HG03457 (cell line): ENCODE results near the gene MYO1E.

Experiments used
- ATAC-seq: cut with Tn5 transposase; IDR thresholded peaks from one replicate; pipeline ENCODE4 v1.9.1; 2021; ENCODE audit warnings: moderate number of reproducible peaks; ENCODE audit not compliant: unreplicated experiment

MYO1E gene

GRCh38 chr15:59237924-59238331, 134.7 kb downstream of the MYO1E start:
- ATAC-seq: peak; percentile 26

DNA sequence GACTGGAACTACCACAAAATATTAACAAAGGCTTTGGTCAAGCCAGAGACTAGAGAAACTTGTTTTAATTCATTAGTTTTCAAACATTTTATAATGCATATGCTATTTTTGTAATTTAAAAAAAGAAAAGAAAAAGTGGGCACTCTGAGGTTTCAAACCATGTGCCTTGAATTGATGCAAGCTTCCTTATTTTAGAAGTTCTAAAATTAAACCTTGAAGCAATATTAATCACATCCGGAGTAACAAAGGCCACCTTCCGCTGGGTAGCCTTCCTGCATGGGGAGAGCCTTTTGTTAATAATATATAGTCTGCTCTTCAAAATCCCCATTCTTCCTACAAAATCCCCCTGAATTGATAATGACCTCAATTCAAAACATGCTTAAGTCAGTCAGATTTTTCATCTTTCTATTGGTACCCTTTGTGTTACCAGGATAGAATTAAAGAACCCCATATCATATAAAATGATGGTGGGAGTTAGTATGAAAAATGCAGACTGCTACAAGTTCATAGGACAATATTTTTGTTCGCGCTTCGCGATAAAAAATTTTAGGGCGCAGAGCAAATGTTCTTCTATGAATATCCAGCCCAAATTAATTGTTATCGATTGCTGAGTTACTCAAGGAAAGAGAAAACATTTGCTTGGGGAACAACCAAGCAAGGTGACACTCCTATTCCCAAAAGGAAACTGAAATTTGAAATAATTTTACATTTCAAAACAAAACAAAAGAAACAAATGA, 135.4 kb downstream of the MYO1E start:
- peak; percentile 44 for ATAC-seq

DNA sequence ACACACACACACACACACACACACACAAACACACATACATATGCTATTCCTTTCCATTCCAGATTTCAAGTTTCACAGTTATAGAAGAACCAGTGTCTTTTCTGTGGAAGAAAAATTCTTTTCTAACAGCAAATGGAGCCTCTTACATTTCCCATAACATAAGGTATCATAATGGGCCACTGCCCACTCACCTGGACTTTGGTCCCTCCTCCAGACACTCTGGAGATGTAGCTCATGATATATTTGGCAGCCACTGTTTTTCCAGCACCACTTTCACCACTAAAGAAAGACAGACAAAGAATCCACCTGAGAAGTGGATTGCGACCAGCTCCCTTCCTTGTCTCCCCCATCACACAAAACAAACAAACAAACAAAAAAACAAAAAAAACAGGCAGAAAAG, 136.3 kb downstream of the MYO1E start:
- no peak for ATAC-seq

DNA sequence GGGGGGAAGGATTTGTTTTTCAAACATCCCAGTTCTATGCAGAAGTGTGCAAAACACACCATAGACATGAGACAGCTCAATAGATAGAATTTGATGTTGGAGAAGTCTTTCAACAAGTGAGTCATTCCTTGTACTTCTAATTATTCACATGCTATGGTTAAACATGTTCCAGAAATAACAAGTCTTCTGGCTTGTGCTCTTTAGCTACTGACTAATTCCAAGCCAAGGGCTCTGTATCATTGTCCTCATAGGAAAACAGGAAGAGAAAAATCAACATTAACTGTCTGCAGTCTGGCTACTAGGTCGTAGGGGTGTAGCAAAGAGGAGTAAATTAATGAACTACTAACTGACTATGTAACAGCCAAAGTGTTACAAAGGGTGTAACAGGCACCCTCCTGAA, 140.2 kb downstream of the MYO1E start:
- ATAC-seq: no peak

- ATAC-seq: no peak
Measured at GRCh38 chr15:59230531-59231055, 142.1 kb downstream of the MYO1E start.

DNA sequence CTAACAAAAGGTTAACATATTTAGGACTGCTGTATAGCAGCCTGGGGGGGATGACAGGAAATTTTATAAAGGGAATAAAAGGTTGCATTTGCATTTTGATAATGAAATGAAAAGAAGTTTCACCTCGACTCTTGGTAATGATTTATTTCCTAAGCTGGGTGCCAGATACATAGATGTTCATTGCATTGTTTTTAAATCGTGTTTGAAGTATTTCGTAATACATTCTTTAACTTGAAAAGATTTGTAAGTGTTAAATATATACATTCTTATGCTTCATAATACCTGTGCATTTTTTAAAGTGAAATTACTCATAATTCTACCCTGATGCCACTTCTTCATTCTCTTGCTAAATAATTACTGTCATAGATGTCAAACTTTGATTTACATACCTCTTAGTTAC, 143.2 kb downstream of the MYO1E start:
- no peak for ATAC-seq

DNA sequence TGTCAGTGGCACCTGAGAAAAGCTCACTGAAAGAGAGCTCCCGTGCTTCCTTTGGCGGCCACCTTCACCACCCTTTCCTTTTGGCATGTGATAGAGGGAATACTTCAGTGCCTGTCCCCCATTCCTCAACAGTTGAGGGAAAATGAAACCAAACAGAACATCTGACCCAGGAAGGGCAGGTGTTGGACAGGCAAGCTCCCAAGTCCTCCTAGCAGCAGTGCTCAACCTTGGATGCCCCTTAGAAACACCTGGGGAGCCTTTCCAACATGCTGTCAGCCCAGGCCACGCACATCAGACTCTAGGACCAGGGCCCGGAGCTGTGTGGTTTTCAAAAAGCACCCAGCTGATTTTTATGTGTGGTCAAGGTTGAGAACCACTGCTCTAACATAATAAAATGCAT, 143.7 kb downstream of the MYO1E start:
- ATAC-seq: no peak

GRCh38 chr15:59227021-59227420, 145.7 kb downstream of the MYO1E start:
- no peak for ATAC-seq

- no peak for ATAC-seq
Measured at GRCh38 chr15:59224474-59224873, 148.2 kb downstream of the MYO1E start.

DNA sequence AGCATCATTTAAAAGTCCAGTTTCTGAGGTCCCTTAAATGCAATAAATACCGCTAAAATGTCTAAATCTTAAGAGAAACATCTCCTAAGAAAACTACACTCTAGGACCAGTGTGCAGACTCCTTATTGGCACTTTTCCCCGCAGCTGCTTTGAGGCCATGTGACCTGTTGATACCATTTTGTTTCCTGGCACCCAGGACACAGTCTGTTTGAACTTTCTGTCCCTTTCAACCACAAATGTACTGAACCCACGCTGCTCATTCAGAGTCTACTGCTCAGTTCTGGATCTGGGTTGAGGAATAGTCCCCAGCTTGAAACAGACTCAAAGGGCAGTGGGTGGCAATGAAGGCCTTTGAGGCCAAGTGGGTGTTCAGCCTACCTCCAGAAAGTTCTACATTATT, 148.9 kb downstream of the MYO1E start:
- no peak for ATAC-seq

GRCh38 chr15:59222906-59223550, 149.6 kb downstream of the MYO1E start:
- ATAC-seq: no peak

GRCh38 chr15:59221511-59222505, 150.9 kb downstream of the MYO1E start:
- no peak for ATAC-seq

- ATAC-seq: no peak
Measured at GRCh38 chr15:59218710-59219109, 154.0 kb downstream of the MYO1E start.

- ATAC-seq: no peak
Measured at GRCh38 chr15:59217876-59218498, 154.7 kb downstream of the MYO1E start.

DNA sequence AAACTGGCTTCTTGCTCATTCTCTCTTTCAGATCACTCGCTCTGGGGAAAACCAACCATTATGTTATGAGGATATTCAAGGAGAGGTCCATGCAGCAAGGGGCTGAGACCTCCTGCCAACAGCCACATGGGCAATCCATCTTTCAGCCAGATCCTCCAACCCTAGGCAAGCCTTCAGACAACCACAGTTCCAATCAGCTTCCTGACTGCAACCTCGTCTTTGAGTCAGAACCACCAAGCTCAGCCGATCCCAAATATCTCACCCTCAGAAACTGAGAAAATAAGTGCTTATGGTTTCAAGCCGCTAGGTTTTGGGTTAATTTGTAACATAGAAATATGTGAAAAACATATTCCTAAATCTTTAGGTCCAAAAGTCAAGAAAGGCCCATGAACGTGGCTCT, 155.8 kb downstream of the MYO1E start:
- ATAC-seq: no peak

- no peak for ATAC-seq
Measured at GRCh38 chr15:59210186-59210585, 162.5 kb downstream of the MYO1E start.

GRCh38 chr15:59208613-59209249, 163.9 kb downstream of the MYO1E start:
- no peak for ATAC-seq

- no peak for ATAC-seq
Measured at GRCh38 chr15:59206623-59207183, 166.0 kb downstream of the MYO1E start, which contains the start of gene LDHAL6B. Gene LDHAL6B, plus strand, starts transcription at chr15:59206843. Its CDS starts 98 bp downstream, at chr15:59206941.

DNA sequence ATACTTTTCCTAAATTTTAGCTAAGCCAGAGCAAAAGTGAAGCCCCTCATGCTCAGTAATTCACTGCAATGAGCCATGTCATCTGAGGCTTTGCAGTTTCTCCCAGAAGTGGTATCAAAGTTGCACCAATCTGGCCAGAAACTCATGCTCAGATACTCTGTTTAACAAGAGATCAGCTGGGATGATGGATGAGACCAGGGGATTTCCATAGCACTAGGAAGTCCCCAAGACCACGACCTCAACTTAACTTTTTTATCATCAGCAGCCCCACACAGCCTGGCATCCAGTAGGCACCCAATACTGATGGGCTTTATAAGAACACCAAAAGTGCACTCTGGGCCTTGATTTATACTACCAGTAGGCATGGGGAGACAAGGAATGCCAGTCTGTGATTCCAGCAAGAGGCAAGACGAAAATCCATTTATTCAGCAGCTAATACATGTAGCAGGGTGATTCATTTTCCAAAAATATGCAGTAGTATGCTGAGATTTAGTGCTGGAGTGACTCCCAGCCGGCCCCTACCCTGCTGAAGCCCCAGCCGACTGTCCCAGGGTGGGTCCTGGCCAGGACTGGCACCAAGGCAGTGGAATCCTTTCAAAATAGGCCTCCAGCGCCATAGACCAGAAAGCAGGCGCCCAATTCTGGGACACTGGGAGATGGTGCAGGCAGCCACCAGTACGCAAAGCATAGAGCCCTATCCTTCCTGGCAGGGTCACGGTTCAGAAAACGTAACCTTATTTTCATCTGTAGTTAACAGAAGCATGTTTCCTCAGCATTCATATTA, 166.6 kb downstream of the MYO1E start:
- ATAC-seq: no peak
